Small intestine (tissue), 7 donors: Measurements from ENCODE around the gene PTGFRN. TPM values are rescaled to one million over a fixed set of nuclear protein-coding genes. Genes with fewer than 3 reads are reported as not detected.

ENCODE experiments used
- DNase-seq, 2 donors: peaks; one replicate each; pipeline versions ENCODE4 v3.0.0 to v3.0.0-alpha.2; 2013
- FAIRE-seq: peaks from 2 replicates; lab custom pipeline; 2012; peaks lifted over from hg19 to GRCh38; lab: Jason Lieb, UNC
- H3K27ac ChIP-seq, 3 donors: one replicate each; pipeline ENCODE4 v1.5.1; 2013; ENCODE audit warnings: low read length in 2 of 3, mild to moderate bottlenecking in 2 of 3, control low read depth in 1 of 3, inconsistent platforms in 1 of 3, low read depth in 1 of 3, moderate library complexity in 1 of 3
- H3K27me3 ChIP-seq, 3 donors: one replicate each; pipeline ENCODE4 v1.6.1; 2013; ENCODE audit warnings: low read length in 3 of 3, inconsistent platforms in 1 of 3; ENCODE audit not compliant: control insufficient read depth in 3 of 3, insufficient read depth in 3 of 3
- H3K36me3 ChIP-seq, 3 donors: one replicate each; pipeline ENCODE4 v1.6.1; 2013; ENCODE audit warnings: low read length in 3 of 3, inconsistent platforms in 1 of 3, low read depth in 1 of 3, mild to moderate bottlenecking in 1 of 3, moderate library complexity in 1 of 3; ENCODE audit not compliant: control insufficient read depth in 3 of 3, insufficient read depth in 2 of 3
- H3K4me1 ChIP-seq, 3 donors: one replicate each; pipeline ENCODE4 v1.6.1; 2013; ENCODE audit warnings: low read length in 2 of 3, inconsistent platforms in 1 of 3, low read depth in 1 of 3, mild to moderate bottlenecking in 1 of 3, moderate library complexity in 1 of 3; ENCODE audit not compliant: control insufficient read depth in 3 of 3, insufficient read depth in 2 of 3
- H3K4me3 ChIP-seq, 3 donors: one replicate each; pipeline ENCODE4 v1.5.1; 2013; ENCODE audit warnings: low read length in 3 of 3, control low read depth in 1 of 3, inconsistent platforms in 1 of 3, low read depth in 1 of 3, mild to moderate bottlenecking in 1 of 3, moderate library complexity in 1 of 3
- H3K9me3 ChIP-seq, 2 donors: one replicate each; pipeline ENCODE4 v1.6.1; 2013; ENCODE audit warnings: low read depth in 1 of 2, low read length in 1 of 2; ENCODE audit not compliant: control insufficient read depth in 2 of 2, insufficient read depth in 1 of 2
- WGBS, 3 donors: extraction: QIAGEN DNeasy Blood & Tissue Kit; methylation state at CpG; one replicate each; pipeline ENCODE4 v1.1.7; 2013; 5-methylcytosine and 5-hydroxymethylcytosine counted together
- polyA plus RNA-seq, 4 donors: library from polyadenylated mRNA; stranded (reverse) in 3 of 4; unstranded in 1 of 4; fragments of 200-250 nt in 3 of 4; fragments of 120-200 nt in 1 of 4; gene quantifications; one replicate each; pipeline versions ENCODE4 v1.2.1 to v1.2.3, GENCODE V29; 2013
- donor health status: healthy with polysubstance abuse.
- donor health status: control.
- donor health status: control.
- donor health status: Bipolar disorder and iron deficiency.
- donor health status: healthy.

Gene PTGFRN
- polyA plus RNA-seq, 4 donors: 12.7 to 26.9 (median 19.2) TPM

GRCh38 chr1:116899529-116899928 is 10.2 kb upstream of the PTGFRN start:
- peaks cover 0 to 5% of the 10 kb centered on the region in 2 donors for H3K9me3 ChIP-seq
- peaks cover 0 to 5% (median 0%) of the 10 kb centered on the region in 3 donors for H3K27me3 ChIP-seq
- no peaks in the 10 kb centered on the region for H3K36me3 ChIP-seq
- no peaks in the 10 kb centered on the region for H3K4me1 ChIP-seq
- no peak overlapping the region for H3K27ac ChIP-seq
- FAIRE-seq (no peak), DNase-seq (no peak)
- H3K4me3 ChIP-seq: no peak overlapping the region

GRCh38 chr1:116900471-116901365 is 9.0 kb upstream of the PTGFRN start:
- no peak for FAIRE-seq
- WGBS, 3 donors: 83 to 84% (median 84%) methylated on average over 9 of the region's 9 CpGs
- H3K4me3 ChIP-seq: no peak overlapping the region
- H3K36me3 ChIP-seq: no peaks in the 10 kb centered on the region
- H3K4me1 ChIP-seq: no peaks in the 10 kb centered on the region
- peaks cover 0 to 5% (median 0%) of the 10 kb centered on the region in 3 donors for H3K27me3 ChIP-seq
- no peak for DNase-seq
- peaks cover 0 to 2% of the 10 kb centered on the region in 2 donors for H3K9me3 ChIP-seq
- H3K27ac ChIP-seq: no peak overlapping the region

- peaks cover 0 to 2% of the 10 kb centered on the region in 2 donors for H3K9me3 ChIP-seq
- no peak for DNase-seq
- WGBS, 3 donors: 60 to 77% (median 74%) methylated on average over 5 of the region's 5 CpGs
- no peak overlapping the region for H3K27ac ChIP-seq
- H3K36me3 ChIP-seq: no peaks in the 10 kb centered on the region
- no peak for FAIRE-seq
- H3K4me3 ChIP-seq: no peak overlapping the region
- H3K4me1 ChIP-seq: no peaks in the 10 kb centered on the region
- H3K27me3 ChIP-seq: peaks cover 0 to 5% (median 0%) of the 10 kb centered on the region in 3 donors
Measured at GRCh38 chr1:116902027-116902426, 7.7 kb upstream of the PTGFRN start.

- Histone ChIP-seq H3K4me3 (no peak overlapping the region), H3K27ac (no peak overlapping the region), H3K4me1 (no peaks in the 10 kb centered on the region), H3K27me3 (peaks cover 0 to 5% (median 0%) of the 10 kb centered on the region in 3 donors), H3K9me3 (peaks cover 0 to 2% of the 10 kb centered on the region in 2 donors), H3K36me3 (no peaks in the 10 kb centered on the region)
- DNase-seq (no peak), FAIRE-seq (no peak)
- WGBS, 3 donors: 89 to 93% (median 92%) methylated on average over 3 of the region's 3 CpGs
Measured at GRCh38 chr1:116902723-116903383, 6.9 kb upstream of the PTGFRN start.

GRCh38 chr1:116904791-116905320 is 4.9 kb upstream of the PTGFRN start:
- Histone ChIP-seq H3K4me1 (no peaks in the 10 kb centered on the region), H3K27me3 (peaks cover 0 to 5% (median 0%) of the 10 kb centered on the region in 3 donors), H3K27ac (no peak overlapping the region), H3K4me3 (no peak overlapping the region), H3K36me3 (no peaks in the 10 kb centered on the region), H3K9me3 (no peaks in the 10 kb centered on the region)
- no peak for DNase-seq
- WGBS, 3 donors: 40 to 43% (median 42%) methylated on average over 2 of the region's 2 CpGs
- no peak for FAIRE-seq

- Histone ChIP-seq H3K9me3 (no peaks in the 10 kb centered on the region), H3K4me1 (peaks cover 0 to 7% (median 4%) of the 10 kb centered on the region in 3 donors)
Measured at GRCh38 chr1:116906812-116907211, 2.9 kb upstream of the PTGFRN start.

GRCh38 chr1:116907351-116907750 is 2.4 kb upstream of the PTGFRN start:
- FAIRE-seq: no peak
- DNase-seq: no peak
- no peak overlapping the region for H3K27ac ChIP-seq
- no peaks in the 10 kb centered on the region for H3K36me3 ChIP-seq
- peaks cover 0 to 5% (median 0%) of the 10 kb centered on the region in 3 donors for H3K27me3 ChIP-seq
- H3K9me3 ChIP-seq: no peaks in the 10 kb centered on the region
- H3K4me1 ChIP-seq: peaks cover 3 to 11% (median 4%) of the 10 kb centered on the region in 3 donors
- WGBS, 3 donors: 92 to 95% (median 93%) methylated on average over 3 of the region's 3 CpGs
- H3K4me3 ChIP-seq: no peak overlapping the region

More at GRCh38 chr1:116906812-116907211, 2.9 kb upstream of the PTGFRN start:
- Histone ChIP-seq H3K4me3 (no peak overlapping the region), H3K27ac (no peak overlapping the region), H3K36me3 (no peaks in the 10 kb centered on the region), H3K27me3 (peaks cover 0 to 5% (median 0%) of the 10 kb centered on the region in 3 donors)
- no peak for FAIRE-seq
- DNase-seq: no peak
- WGBS, 3 donors: 91 to 95% (median 94%) methylated on average over 3 of the region's 3 CpGs

- DNase-seq (no peak), FAIRE-seq (no peak)
- Histone ChIP-seq H3K27me3 (no peaks in the 10 kb centered on the region), H3K27ac (no peak overlapping the region), H3K9me3 (no peaks in the 10 kb centered on the region), H3K4me1 (peaks cover 4 to 11% (median 8%) of the 10 kb centered on the region in 3 donors), H3K4me3 (no peak overlapping the region), H3K36me3 (no peaks in the 10 kb centered on the region)
- WGBS, 3 donors: 96 to 98% (median 97%) methylated on average over 9 of the region's 9 CpGs
Measured at GRCh38 chr1:116908266-116908665, 1.4 kb upstream of the PTGFRN start.
